CD4-positive, alpha-beta T cell treated with Interleukin-4 for 4 hours (primary cell): ENCODE data around the gene TEX261.
"Not testable (repeated sequence)": the region's sequence is repeated elsewhere in the genome, so short reads cannot be mapped to it uniquely, and the experiment has no call there.

Source experiments
- DNase-seq: peaks from one replicate; pipeline ENCODE4 v3.0.0-alpha.2; 2020

The TEX261 gene

DNA sequence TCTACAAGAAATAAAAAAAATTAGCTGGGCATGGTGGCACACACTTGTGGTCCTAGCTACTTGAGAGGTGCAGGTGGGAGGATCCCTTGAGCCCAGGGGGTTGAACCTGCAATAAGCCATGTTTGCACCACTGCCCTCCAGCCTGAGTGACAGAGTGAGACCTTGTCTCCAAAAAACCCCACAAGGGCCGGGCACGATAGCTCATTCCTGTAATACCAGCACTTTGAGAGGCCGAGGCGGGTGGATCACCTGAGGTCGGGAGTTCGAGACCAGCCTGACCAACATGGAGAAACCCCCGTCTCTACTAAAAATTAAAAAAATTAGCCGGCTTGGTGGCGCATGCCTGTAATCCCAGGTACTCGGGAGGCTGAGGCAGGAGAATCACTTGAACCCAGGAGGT, 5.3 kb upstream of the TEX261 start:
- DNase-seq: not testable (repeated sequence)

DNA sequence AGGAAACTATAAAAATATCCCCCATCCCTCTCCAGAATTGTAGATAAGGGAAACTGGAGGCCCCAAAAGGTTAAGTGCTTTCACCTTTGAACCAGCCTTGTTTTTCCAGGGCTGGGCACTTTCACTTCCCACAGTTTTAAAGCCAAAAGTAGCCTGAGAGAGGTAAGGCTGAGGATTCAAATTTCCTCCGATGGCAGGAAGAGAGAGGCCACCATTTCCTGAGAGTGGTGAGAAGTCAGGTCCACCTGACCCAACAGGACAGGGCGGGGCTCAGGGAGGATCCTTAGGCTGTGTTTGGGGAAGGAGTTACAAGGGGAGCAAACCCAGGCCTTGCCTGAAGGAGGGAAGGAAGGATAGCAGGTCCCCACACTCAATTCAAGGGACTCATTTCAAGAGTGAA, 4.7 kb upstream of the TEX261 start:
- DNase-seq: no peak

DNA sequence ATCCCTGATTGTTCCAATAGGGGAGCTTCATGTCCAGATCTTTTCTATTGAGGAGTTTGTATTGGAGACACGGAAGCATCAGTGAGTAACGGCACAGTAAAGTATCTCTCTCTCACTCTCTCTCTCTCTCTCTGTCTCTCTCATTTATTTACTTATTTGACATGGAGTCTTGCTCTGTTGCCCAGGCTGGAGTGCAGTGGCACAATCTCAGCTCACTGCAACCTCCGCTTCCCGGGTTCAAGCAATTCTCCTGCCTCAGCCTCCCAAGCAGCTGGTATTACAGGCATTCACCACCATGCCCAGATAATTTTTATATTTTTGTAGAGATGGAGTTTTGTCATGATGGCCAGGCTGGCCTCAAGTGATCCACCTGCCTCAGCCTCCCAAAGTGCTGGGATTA, 4.2 kb upstream of the TEX261 start:
- DNase-seq: not testable (repeated sequence)

DNA sequence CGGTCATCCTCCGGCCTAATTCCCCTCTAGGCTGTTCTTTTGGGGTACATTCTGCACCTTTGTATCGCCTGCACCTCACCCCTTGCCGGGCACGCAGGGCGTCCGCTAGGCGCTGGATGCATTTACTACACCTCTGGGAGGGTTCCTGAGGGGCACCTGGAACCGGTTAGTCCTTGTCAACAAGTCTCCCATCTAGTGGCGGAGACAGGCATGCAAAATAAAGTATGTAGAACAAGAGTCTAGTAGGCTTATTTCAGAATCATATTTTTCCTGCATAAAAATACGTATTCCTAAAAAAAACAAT, 705 bp upstream of the TEX261 start:
- DNase-seq: peak; percentile 68

DNA sequence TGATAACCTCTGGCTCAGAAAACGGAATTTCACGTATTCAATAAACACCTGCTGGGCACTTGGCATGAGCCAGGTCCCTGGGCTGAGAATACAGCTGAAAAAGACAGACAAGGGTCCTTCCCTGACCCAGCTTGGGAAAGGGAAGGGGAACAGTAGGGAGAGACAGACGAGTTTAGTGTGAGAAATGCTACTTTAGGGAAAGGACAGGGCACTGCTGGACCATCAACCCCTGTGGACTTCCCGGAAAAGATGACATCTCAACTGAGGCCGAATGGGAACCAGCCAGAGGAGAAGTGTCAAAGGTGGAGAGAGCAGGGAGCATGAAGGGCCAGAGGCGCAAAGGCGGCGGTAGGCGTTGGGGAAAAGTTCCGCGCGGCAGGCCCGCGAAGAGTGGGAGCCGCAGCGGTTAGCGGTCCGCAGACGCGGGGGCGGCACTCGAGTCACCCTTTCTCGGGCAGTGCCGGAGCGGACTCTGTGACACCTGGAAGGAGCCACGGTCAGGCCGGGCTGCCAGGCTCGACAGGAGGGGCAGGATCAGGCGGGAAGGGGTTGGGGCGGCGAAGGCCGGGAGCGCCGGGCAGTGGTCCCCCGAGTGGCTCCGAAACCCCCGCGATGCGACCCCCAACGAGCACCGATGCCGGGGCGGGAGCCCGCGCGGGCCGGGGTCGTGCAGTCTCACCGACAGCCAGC, 519 bp downstream of the TEX261 start:
- DNase-seq: no peak

DNA sequence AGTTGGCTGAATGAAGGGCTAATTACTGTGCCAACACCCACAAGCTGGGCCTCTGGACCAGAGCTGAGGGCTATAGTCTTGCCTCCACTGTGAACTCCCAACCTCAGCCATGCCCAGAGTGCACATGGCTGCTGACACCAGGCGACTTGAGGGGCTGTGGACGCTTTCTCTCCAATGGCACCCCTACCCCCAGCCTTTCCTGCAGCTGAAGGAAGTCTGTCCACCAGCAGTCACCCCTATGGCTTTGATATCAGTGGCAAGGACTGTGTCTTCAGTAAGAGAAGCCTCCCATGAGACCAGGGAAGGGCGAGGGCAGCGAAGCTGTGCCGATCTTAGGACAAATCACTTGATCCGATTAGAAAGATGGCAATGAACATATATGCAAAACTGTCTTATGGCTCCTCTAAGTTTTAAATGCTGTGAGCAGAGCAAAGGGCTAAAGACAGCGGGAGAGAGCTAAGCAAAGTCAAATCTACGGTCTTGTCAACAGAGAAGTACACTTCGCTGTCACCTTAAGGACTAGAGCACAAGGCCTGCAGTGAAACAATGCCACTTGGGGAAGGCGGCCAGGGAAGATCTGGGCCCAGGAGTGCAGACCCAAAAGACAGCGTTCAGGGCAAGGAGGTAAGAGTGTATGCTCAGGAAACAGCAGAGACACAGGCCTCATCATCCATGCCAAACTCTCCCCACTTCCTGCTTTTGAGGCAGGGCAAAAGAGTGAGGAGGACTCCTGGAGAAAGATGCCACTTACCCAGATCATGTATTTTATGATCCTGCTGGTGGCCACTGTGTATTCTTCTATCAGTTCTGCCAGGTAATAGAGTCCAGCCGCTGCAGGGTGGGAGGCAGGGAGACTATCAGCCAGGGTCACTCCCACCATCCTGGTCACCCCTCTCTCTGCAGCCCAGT, 1.5 kb downstream of the TEX261 start:
- no peak for DNase-seq

DNA sequence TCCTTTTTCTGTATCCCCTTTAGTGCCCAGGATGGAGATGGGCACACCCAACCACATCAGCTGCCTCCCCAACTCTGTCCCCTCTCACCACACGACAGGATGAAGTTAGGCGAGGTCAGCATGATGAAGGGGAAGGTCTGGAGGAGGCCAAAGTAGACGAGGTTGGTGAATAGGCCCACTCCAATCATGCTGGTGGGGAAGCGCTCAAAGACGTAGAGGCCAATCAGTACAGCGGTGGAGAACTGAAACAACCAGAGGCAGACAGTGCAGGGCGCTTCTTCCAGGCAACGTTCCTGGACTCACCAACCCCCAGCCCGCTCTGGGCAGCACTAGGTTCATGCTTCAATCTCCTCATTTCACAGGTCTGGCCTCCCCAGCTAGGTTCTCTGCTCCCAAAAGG, 2.9 kb downstream of the TEX261 start:
- no peak for DNase-seq

DNA sequence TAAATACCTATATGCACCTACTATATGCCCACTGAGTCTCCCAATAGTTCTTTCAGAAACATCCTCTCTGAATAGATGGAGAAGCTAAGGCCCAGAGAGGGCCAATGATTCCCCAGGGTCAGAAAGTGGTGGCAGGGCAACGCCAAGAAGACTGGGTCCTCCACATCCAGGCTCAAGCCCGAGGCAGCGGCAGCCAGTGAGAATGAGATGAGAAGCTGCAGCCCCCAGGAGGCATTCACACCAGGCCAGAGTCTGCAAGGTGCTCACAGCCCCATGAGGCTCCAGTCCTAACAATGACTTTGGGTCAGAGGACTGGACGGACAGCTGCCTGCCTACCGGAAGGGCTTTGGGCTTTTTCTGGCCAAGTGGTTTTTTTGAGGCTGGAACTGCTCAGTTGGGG, 3.5 kb downstream of the TEX261 start:
- no peak for DNase-seq

DNA sequence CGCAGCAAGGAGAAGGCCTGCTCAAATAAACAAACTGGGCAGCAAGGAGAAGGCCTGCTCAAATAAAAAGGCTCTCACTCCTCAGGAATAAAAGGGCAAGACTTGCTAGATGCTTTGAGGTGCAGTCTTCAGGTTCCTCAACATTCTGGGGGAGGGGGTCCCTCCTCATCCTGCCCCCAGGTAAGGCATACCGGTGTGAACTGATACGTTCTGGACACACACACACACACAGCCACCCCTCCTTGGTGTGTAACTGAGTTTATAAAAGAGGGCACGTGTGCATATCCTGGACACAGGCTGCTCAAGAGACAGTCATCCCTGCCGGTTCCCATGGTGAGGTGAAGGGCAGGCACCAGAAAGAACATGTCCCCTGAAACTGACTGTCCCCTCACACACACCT, 4.5 kb downstream of the TEX261 start:
- no peak for DNase-seq

DNA sequence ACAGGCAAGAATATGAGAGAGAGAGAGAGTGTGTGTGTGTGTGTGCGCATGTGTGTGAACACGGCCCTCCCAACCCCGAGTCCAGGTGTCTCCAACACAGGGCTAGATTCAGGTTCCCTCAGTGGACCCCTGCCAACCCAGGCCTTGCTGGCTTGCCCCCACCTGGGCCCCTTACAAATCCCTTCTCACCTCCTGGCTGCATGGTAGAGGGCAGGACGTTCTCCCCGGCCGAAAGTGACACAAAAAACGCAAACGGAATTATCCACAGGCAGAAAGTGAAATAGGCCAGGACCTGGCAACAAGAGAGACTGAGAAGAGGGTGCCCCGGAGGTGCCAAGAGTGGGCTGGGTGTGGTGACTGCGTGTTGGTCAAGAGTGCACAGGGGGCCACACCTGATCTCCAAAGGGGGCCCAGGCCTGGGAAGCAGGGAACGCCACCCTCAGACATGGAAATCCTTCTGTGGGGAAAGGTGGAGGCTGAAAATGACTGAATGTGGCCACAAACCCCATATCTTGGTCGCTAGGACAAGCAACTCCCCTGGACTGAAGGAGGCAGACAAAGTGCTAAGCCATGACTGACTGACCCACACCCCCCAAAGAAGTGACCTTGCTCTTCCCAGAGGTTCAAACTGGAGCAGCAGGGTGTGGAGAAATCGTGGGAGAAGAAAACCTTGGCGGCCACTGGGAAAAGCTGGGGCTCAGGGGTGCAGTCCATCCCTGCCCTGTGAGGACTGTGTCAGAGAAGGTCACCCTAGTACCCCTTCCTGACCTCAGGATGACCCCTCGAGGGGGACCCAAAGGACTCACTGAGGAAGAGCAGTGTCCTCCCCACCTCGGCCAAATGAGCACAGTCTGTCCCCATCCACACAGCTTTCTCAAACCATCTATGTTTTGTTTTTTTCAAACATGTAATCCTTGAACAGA, 5.7 kb downstream of the TEX261 start:
- DNase-seq: no peak

DNA sequence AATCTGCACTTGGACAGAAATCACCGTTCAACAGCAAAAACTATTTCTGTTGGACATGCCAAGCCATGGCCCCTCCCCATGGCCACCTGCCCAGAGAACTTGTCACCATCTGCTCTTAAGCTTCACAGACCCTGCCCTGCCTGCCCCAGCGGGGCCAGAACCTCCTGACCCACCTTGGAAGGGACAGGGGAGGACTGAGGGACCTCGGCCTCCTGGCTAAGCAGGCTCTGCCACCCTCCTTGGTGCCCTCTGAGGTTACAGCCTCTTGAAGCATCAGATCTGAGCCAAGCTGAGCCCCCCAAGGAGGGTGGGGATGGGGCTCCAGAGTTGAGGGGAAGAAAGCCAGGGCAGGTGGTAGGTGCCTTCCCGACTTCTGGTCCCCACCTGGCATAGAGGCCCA, 6.5 kb downstream of the TEX261 start:
- DNase-seq: no peak

DNA sequence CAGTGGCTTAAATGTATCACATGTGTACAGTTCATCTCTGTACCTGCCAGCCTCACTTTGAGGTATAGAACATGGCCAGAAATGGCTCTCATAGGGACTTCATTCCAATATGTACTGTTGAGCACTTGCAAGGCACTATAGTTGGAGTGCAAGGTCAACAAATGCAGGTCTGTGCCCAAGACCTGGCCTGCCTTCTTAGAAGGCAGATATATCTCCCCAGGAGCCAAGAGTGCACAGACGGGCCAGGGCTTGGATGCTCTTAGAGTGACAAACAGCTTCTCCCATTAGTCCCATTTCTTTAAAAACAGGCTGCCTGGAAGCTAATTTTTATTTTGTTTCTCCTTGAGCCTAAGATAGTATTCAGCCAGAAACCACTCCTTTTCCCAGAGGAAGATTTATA, 7.3 kb downstream of the TEX261 start:
- DNase-seq: no peak

DNA sequence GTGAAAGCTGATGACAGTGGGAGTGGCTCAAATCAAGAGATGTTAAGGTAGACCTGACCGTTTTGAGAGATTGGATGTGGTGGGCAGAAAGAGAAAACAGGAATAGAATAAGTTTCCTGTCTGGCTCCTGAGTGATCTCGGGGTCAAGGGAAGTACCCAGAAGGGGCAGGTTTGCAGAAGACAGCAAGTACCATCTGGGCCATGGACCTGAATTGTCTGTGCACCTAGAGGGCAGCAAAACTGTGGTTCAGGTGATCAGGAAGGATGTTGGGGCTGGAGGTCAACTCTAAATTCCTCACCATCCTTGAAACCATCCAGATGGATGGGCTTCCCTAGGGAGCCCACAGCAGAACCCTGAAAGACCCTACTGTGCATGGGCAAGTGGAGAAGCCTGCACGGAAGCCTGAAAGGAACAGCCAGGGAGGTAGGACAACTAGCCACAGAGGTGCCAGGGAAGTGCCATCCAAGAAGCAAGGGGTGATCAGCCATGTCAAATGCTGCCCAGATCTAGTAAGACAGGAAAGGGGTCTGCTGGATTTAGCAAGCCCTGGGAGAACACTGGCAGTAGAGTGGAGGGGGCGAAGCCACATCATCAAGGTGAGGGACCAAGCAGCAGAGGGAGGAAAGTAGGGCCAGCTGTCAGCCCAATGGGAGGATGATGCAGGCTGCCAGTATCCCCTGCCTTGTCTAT, 8.0 kb downstream of the TEX261 start:
- no peak for DNase-seq

DNA sequence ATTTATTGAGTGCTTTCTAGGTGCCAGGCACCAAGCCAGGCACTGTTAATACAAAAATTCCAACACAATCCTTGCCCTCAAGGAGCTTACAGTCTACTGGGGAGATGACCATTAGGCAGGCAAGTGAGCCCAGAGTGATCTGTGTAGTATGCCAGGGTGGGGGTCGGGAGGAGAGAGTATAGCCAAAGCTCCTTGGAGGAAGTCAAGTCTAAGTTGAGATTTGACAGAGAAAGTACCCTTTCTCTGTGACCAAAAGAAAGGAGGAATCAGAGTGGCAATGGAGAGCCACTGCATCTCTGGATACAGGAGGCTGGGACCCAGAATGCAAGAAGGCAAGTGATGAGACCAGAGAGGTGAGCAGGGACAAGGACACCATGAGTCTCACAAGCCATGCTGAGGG, 8.7 kb downstream of the TEX261 start:
- no peak for DNase-seq

DNA sequence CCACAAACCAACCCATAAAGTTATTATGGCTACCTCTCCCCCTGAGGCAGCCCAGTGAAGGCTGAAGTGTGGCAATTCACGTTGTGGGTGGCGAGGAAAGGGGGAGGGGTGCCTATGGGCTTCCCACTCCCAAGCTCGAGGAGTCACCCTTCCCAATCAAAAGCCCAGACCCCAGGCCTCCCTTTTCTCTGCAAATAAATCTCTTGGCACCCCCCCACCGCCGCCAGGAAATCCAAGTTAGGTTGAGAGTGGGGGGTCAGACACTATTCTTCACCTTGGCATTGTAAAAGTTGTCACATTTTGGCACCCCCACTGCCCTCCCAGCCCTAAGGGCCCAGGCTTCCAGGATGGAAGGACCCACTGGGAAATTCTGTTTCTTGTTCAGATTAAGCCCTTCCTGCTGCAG, 9.4 kb downstream of the TEX261 start:
- no peak for DNase-seq

DNA sequence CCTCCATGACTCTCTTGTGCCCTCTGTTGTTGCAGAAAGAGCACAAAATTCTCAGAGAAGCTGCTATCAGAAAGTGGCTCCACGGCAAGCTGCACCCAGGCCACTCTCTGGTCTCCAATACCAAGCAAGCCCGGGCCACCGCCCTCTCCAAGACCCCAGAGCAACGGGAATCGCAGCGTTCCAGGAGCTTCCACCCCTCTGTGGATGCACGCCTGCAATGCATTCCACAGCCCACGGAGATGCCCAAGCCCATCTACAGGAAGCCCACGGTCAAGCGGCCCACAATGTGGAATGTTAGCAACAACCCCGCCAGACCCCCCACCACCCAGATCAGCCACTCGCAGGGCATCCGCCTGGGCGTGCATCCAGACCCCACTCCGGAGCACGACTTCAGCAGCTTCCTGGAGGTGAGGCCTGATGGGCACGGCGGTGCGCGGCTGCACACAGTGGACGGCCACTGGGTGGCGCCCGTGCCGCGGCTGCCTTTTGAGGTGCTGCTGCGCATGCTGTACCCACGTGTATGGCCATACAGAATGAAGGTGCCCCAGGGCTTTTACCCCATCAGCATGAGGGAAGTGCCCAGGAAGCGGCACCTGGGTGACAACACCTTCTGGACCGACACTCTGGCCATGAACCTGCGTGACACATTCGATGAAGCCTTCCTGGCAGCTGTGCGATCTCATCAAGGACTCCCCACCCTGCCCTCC, 9.9 kb downstream of the TEX261 start:
- peak; percentile 74 for DNase-seq

DNA sequence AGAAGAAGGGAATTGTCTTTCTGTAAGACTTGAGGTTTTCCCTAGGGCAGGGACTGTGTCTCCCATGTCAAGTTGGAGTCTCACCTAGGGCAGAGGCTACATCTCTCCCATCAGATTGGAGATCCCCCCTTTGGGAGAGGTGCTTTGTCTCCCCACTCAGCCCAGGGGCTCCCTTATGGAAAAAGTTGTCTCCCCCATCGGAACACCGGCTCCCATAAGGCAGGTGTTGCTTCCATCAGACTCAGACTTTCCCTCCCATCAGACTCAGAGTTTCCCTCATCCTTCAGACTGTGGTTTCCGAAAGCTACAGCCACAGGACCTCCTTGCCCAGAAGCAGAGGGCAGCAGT, 10.5 kb downstream of the TEX261 start:
- no peak for DNase-seq

DNA sequence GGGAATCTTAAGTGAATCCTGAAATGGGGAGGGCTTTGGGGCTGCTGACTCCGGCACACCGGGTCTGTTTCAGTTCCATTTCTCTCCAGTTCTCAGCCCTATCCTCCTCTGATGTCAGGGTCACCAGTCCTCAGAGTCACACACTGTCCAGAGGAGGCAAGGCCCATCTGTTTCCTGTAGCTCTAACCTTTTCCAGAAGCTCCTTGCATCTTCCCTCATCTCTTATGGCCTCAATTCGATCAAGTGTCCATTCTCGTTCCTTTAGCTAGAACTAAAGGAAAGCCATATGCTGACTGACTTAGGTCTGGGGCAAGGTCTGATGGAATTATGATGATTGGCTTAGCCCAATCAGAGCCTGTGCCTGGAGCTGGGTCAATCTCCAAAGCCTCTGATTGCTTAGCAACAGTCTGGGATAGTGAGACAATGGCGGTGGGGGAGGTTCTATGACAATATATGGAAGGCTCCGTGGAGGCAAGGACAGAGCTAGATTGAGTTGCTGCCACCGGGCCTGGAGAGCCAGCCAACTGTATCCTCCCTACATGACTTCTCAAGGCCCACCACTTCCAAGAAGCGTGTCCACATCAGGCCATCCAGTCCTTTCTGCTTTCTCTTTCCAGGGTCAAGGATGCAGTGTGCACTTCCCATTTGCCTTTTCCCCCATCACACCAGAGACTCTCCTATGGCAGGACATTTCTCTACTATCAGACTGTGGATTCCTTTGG, 11.0 kb downstream of the TEX261 start:
- no peak for DNase-seq

DNA sequence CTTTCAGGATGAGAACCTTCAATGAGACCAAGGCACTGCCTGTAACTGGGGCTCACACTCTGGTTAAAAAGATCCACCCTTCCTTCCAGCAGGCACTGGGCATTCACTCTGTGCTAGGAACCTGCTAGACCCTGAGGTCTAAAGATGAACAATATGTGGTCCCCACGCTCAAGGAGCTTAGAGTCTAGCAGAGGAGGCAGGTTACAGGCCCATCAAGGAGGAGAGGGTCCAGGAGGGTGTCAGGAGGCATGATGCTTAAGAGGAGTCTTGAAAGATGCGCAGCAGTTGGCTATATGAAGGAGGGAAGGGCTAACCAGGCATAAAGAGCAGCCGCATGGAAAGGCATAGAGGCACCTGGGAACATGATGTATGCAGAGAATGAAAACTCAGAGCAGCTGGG, 11.7 kb downstream of the TEX261 start:
- DNase-seq: no peak

DNA sequence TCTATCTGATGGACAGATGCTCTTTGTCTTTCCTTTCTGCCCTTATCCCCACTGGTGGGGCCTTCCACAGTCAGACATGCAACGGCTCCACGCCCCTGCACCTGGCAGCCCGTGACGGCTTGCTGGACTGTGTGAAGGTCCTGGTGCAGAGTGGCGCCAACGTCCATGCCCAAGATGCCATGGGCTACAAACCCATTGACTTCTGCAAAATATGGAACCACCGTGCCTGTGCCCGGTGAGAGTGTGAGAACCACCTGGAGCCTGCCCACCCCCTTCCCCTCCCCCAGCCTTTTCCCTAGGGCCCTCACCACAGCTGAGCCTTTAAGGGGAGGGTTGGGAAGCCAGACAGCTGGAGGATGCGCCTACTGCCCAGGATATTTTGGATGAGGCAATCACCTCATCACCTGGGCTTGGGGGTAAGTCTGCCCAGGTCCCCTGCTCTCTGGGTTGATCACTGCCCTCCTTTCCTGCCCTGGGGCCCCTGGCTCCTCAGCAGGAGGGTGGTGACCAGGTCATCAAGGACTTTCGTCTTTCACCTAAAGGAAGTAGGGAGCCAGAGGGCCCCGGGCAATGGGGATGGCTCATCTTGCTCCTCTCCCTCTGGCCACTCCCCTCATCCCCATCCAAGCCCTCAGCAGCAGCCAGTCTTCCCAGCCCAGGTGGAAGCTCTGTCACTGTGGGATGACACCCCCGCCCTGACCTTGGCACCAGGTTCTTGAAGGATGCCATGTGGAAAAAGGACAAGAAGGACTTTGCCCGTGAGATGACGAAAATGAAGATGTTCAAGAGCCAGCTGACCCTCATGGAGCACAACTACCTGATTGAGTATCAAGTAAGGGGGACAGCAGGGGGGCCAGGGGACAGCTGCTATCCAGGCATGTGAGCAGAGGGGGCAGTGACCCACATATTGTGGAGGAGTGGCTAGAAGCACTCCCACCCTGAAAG, 12.5 kb downstream of the TEX261 start:
- no peak for DNase-seq

DNA sequence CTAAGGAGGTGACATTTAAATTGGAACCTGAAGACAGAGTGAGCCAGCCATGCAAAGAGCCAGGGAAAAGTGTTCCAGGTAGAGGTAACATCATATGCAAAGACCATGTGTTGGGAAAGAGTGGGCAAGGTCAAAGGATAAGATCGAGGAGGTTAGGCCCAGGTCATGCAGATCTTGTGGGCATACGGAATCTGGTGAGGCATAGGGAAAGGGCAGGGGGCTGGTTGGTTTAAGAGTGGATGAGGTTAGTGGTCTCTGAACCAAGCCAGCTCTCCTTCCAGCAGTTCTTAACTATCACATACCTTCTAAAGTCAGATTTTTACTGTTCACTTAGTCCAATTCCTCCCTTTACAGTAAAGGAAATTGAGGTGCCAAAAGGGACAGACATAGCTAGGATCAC, 13.3 kb downstream of the TEX261 start:
- DNase-seq: no peak
